Esophagus squamous epithelium (tissue), 5 donors: ENCODE measurements around the gene TRDMT1. TPM values are rescaled to one million over a fixed set of nuclear protein-coding genes. Genes with fewer than 3 reads are reported as not detected.

Experiments used
- DNase-seq: peaks from one replicate; lab custom pipeline; 2025; lab: John Stamatoyannopoulos, UW
- H3K27ac ChIP-seq, 4 donors: fragments of 200-600 bp; sonication (generic); one replicate each; pipeline ENCODE4 v1.5.1; 2016 to 2019; ENCODE audit warnings: mild to moderate bottlenecking in 1 of 4
- H3K27me3 ChIP-seq, 4 donors: fragments of 200-600 bp; sonication (generic); 1 replicate in 3 of 4; 2 replicates in 1 of 4; pipeline versions ENCODE4 v1.5.1 to v1.6.0; 2017 to 2021; ENCODE audit warnings: antibody characterized with exemption in 1 of 4
- H3K36me3 ChIP-seq, 3 donors: fragments of 200-600 bp; sonication (generic); one replicate each; pipeline ENCODE4 v1.5.1; 2016 to 2019
- H3K4me1 ChIP-seq, 3 donors: fragments of 200-600 bp; sonication (generic); one replicate each; pipeline ENCODE4 v1.5.1; 2017 to 2019
- H3K4me3 ChIP-seq, 4 donors: fragments of 200-600 bp; sonication (generic); 1 replicate in 3 of 4; 2 replicates in 1 of 4; pipeline ENCODE4 v1.5.1; 2016 to 2019; ENCODE audit warnings: mild to moderate bottlenecking in 2 of 4, moderate library complexity in 1 of 4
- H3K9me3 ChIP-seq, 3 donors: fragments of 200-600 bp; sonication (generic); one replicate each; pipeline ENCODE4 v1.5.1; 2016 to 2019
- CTCF ChIP-seq, 6 experiments: fragments of 450-650 bp in 4 of 6; fragments of 200-600 bp in 2 of 6; sonication (generic) in 2 of 6; IDR thresholded peaks; one replicate each; pipeline ENCODE4 v1.5.1; 2016 to 2019; ENCODE audit warnings: antibody characterized with exemption in 6 of 6, mild to moderate bottlenecking in 4 of 6, moderate library complexity in 4 of 6
- POLR2A ChIP-seq, 4 donors: fragments of 450-650 bp; IDR thresholded peaks; one replicate each; pipeline ENCODE4 v1.6.1; 2017; ENCODE audit warnings: antibody characterized with exemption in 4 of 4, mild to moderate bottlenecking in 4 of 4, moderate library complexity in 3 of 4
- WGBS, 2 donors: methylation state at CpG; one replicate each; pipeline ENCODE4 v1.1.5; 2018; 5-methylcytosine and 5-hydroxymethylcytosine counted together
- intact Hi-C: fragments of 100-400 bp; cut with DNase I; formaldehyde crosslinking; loops from one replicate; pipeline ENCODE4 v1.15.0; 2022
- total RNA-seq, 4 donors: library from RNA; depleted of rRNA; stranded (reverse); fragments of >200 nt; gene quantifications; one replicate each; pipeline ENCODE4 v1.1.0, GENCODE V29; 2016
- donor health status: DM: yes; HTN: yes; CAD: no.

TRDMT1 gene
- total RNA-seq, 4 donors from 2014 or later = 1.3 to 5.9 (median 2.6) TPM

GRCh38 chr10:17181110-17181509 is 20.4 kb downstream of the TRDMT1 start:
- no peak for TF ChIP-seq CTCF (IDR thresholded peaks at IDR 0.05)
- no peak for TF ChIP-seq POLR2A (IDR thresholded peaks at IDR 0.05)
- Histone ChIP-seq H3K4me1 (no peaks in the 10 kb centered on the region), H3K36me3 (no peaks in the 10 kb centered on the region), H3K27me3 (no peaks in the 10 kb centered on the region), H3K4me3 (no peak overlapping the region), H3K9me3 (no peaks in the 10 kb centered on the region), H3K27ac (no peak overlapping the region)
- intact Hi-C loops = no loop called here
- no peak for DNase-seq
- WGBS, 2 donors = 85 to 87% methylated on average over 4 to 5 of the region's 5 CpGs

GRCh38 chr10:17179002-17179401 is 22.5 kb downstream of the TRDMT1 start:
- Histone ChIP-seq H3K4me3 (no peak overlapping the region), H3K4me1 (no peaks in the 10 kb centered on the region), H3K27me3 (no peaks in the 10 kb centered on the region), H3K36me3 (no peaks in the 10 kb centered on the region), H3K9me3 (no peaks in the 10 kb centered on the region), H3K27ac (no peak overlapping the region)
- intact Hi-C loops = no loop called here
- no peak for DNase-seq
- 73 to 74% methylated on average over 3 of the region's 3 CpGs for WGBS, 2 donors
- no peak for TF ChIP-seq POLR2A (IDR thresholded peaks at IDR 0.05)
- no peak for TF ChIP-seq CTCF (IDR thresholded peaks at IDR 0.05)

GRCh38 chr10:17178006-17178405 is 23.5 kb downstream of the TRDMT1 start:
- no peak overlapping the region for H3K27ac ChIP-seq
- H3K9me3 ChIP-seq = no peaks in the 10 kb centered on the region
- 58 to 93% methylated on average over 1 of the region's 1 CpG for WGBS, 2 donors
- H3K4me1 ChIP-seq = no peaks in the 10 kb centered on the region
- H3K27me3 ChIP-seq = no peaks in the 10 kb centered on the region
- H3K36me3 ChIP-seq = no peaks in the 10 kb centered on the region
- no peak for TF ChIP-seq POLR2A (IDR thresholded peaks at IDR 0.05)
- no peak for TF ChIP-seq CTCF (IDR thresholded peaks at IDR 0.05)
- no peak for DNase-seq
- intact Hi-C loops = no loop called here
- H3K4me3 ChIP-seq = no peak overlapping the region

GRCh38 chr10:17177014-17177413 is 24.5 kb downstream of the TRDMT1 start:
- intact Hi-C loops = no loop called here
- TF ChIP-seq POLR2A (IDR thresholded peaks at IDR 0.05) (no peak), CTCF (IDR thresholded peaks at IDR 0.05) (no peak)
- Histone ChIP-seq H3K27me3 (no peaks in the 10 kb centered on the region), H3K9me3 (no peaks in the 10 kb centered on the region), H3K4me1 (no peaks in the 10 kb centered on the region), H3K4me3 (no peak overlapping the region), H3K27ac (no peak overlapping the region), H3K36me3 (no peaks in the 10 kb centered on the region)
- 83 to 100% methylated on average over 1 of the region's 1 CpG for WGBS, 2 donors
- no peak for DNase-seq

GRCh38 chr10:17176091-17176490 is 25.4 kb downstream of the TRDMT1 start:
- H3K9me3 ChIP-seq = no peaks in the 10 kb centered on the region
- H3K4me1 ChIP-seq = no peaks in the 10 kb centered on the region
- intact Hi-C loops = no loop called here
- TF ChIP-seq POLR2A (IDR thresholded peaks at IDR 0.05) (no peak), CTCF (IDR thresholded peaks at IDR 0.05) (no peak)
- H3K4me3 ChIP-seq = no peak overlapping the region
- no peaks in the 10 kb centered on the region for H3K36me3 ChIP-seq
- H3K27ac ChIP-seq = no peak overlapping the region
- no peaks in the 10 kb centered on the region for H3K27me3 ChIP-seq
- DNase-seq = no peak
